SK-N-SH (cell line): ENCODE data around the gene GABRB2. TPM values are rescaled to one million over a fixed set of nuclear protein-coding genes. Genes with fewer than 3 reads are reported as not detected.

Experiments
- CTCF ChIA-PET: fragments of 300-600, 350-600 bp; formaldehyde crosslinking; extraction: SDS; loops from one replicate; lab custom pipeline; 2021; lab: Yijun Ruan, JAX
- POLR2A ChIA-PET: fragments of 350-600 bp; sonication (Branson Sonifier 250); formaldehyde crosslinking; extraction: SDS; loops from one replicate; lab custom pipeline; 2020; ENCODE audit warnings: antibody characterized with exemption, inconsistent platforms; lab: Yijun Ruan, JAX
- DNase-seq: peaks from one replicate; pipeline ENCODE4 v3.0.0; 2012
- H2AFZ ChIP-seq: fragments of 200-600 bp; sonication (generic); 2 replicates; pipeline ENCODE4 v1.8.1; 2016; ENCODE audit warnings: antibody characterized with exemption, mild to moderate bottlenecking, low read depth
- H3F3A ChIP-seq: fragments of 200-600 bp; sonication (generic); replicated peaks from 2 replicates; pipeline ENCODE3; 2016; ENCODE audit warnings: antibody characterized with exemption, mild to moderate bottlenecking; ENCODE audit not compliant: insufficient read depth
- H3K27ac ChIP-seq, 2 experiments: fragments of 200-500 bp in 1 of 2; fragments of 200-600 bp in 1 of 2; sonication (Bioruptor generic) in 1 of 2; sonication (generic), shearing (Covaris generic) in 1 of 2; 2 replicates each; pipeline versions ENCODE4 v1.5.1 to v1.6.1; 2014 to 2016; ENCODE audit warnings: low read depth in 2 of 2, inconsistent platforms in 1 of 2, low read length in 1 of 2, mild to moderate bottlenecking in 1 of 2, mixed read lengths in 1 of 2
- H3K27me3 ChIP-seq: fragments of 200-600 bp; sonication (generic), shearing (Covaris generic); 2 replicates; pipeline ENCODE4 v1.6.1; 2016; ENCODE audit warnings: mixed run types; ENCODE audit not compliant: insufficient read depth
- H3K36me3 ChIP-seq, 2 experiments: fragments of 200-500 bp in 1 of 2; fragments of 200-600 bp in 1 of 2; sonication (Bioruptor generic) in 1 of 2; sonication (generic) in 1 of 2; replicated peaks in 1 of 2; 2 replicates each; pipeline versions ENCODE3 to v1.5.1; 2014 to 2016; ENCODE audit warnings: low read length in 1 of 2, mild to moderate bottlenecking in 1 of 2; ENCODE audit not compliant: insufficient read depth in 2 of 2, control insufficient read depth in 1 of 2
- H3K4me1 ChIP-seq, 2 experiments: fragments of 200-500 bp in 1 of 2; fragments of 200-600 bp in 1 of 2; sonication (Bioruptor generic) in 1 of 2; sonication (generic), shearing (Covaris generic) in 1 of 2; 2 replicates each; pipeline versions ENCODE4 v1.5.1 to v1.6.1; 2014 to 2016; ENCODE audit warnings: low read depth in 1 of 2, low read length in 1 of 2, mixed run types in 1 of 2; ENCODE audit not compliant: insufficient read depth in 2 of 2, control insufficient read depth in 1 of 2
- H3K4me2 ChIP-seq: fragments of 200-600 bp; sonication (generic), shearing (Covaris generic); 2 replicates; pipeline ENCODE4 v1.6.1; 2017; ENCODE audit warnings: mixed run types
- H3K4me3 ChIP-seq, 2 experiments: fragments of 200-500 bp in 1 of 2; fragments of 200-600 bp in 1 of 2; sonication (Bioruptor generic) in 1 of 2; sonication (generic), shearing (Covaris generic) in 1 of 2; 2 replicates each; pipeline versions ENCODE4 v1.5.1 to v1.8.1; 2014 to 2016; ENCODE audit warnings: low read depth in 2 of 2, inconsistent platforms in 1 of 2, low read length in 1 of 2, mild to moderate bottlenecking in 1 of 2, mixed read lengths in 1 of 2, moderate library complexity in 1 of 2
- H3K79me2 ChIP-seq: fragments of 200-600 bp; sonication (generic); 2 replicates; pipeline ENCODE4 v1.8.1; 2017; ENCODE audit warnings: mild to moderate bottlenecking; ENCODE audit not compliant: insufficient read depth
- H3K9ac ChIP-seq: fragments of 200-600 bp; sonication (generic); 2 replicates; pipeline ENCODE4 v1.6.1; 2017; ENCODE audit warnings: mixed run types
- H3K9me2 ChIP-seq: fragments of 200-600 bp; sonication (generic); 2 replicates; pipeline ENCODE4 v1.6.1; 2017; ENCODE audit warnings: mixed run types
- H3K9me3 ChIP-seq: fragments of 200-600 bp; sonication (generic); 2 replicates; pipeline ENCODE4 v1.6.1; 2017; ENCODE audit warnings: mixed run types, mild to moderate bottlenecking, moderate library complexity
- H4K20me1 ChIP-seq: fragments of 200-600 bp; sonication (generic); 2 replicates; pipeline ENCODE4 v1.6.1; 2017; ENCODE audit warnings: mild to moderate bottlenecking, mixed run types; ENCODE audit not compliant: insufficient read depth
- CHD2 ChIP-seq: fragments of 150-350 bp; IDR thresholded peaks from 2 replicates; pipeline ENCODE4 v1.6.1; 2018; ENCODE audit warnings: low read length; ENCODE audit not compliant: partially characterized antibody
- ELF1 ChIP-seq: IDR thresholded peaks from 2 replicates; pipeline ENCODE4 v1.4.0; 2012
- FOXJ3 ChIP-seq: sonication (generic); formaldehyde crosslinking; IDR thresholded peaks from 2 replicates; pipeline ENCODE4 v1.5.1; 2020; ENCODE audit warnings: mild to moderate bottlenecking, missing genetic modification reagents
- FOXM1 ChIP-seq: IDR thresholded peaks from 2 replicates; pipeline ENCODE4 v1.4.0; 2012; ENCODE audit warnings: low read depth, mild to moderate bottlenecking
- JUND ChIP-seq: IDR thresholded peaks from 2 replicates; pipeline ENCODE4 v1.4.0; 2012
- MXI1 ChIP-seq: IDR thresholded peaks from 2 replicates; pipeline ENCODE4 v1.6.1; 2012; ENCODE audit warnings: mild to moderate bottlenecking, low read depth, low read length, improper control_type of control experiment
- NFIC ChIP-seq: IDR thresholded peaks from 2 replicates; pipeline ENCODE4 v1.4.0; 2012; ENCODE audit warnings: borderline replicate concordance
- NRF1 ChIP-seq: IDR thresholded peaks from 2 replicates; pipeline ENCODE4 v1.6.1; 2012; ENCODE audit warnings: low read depth, mild to moderate bottlenecking, low read length
- POLR2AphosphoS5 ChIP-seq: IDR thresholded peaks from 2 replicates; pipeline ENCODE4 v1.6.1; 2012; ENCODE audit warnings: low read depth, low read length
- RCOR1 ChIP-seq: fragments of 150-350 bp; IDR thresholded peaks from 2 replicates; pipeline ENCODE4 v1.6.1; 2017; ENCODE audit warnings: antibody characterized with exemption, low read length
- RXRA ChIP-seq: IDR thresholded peaks from 2 replicates; pipeline ENCODE4 v1.4.0; 2012; ENCODE audit warnings: low read depth, mild to moderate bottlenecking, borderline replicate concordance
- TCF12 ChIP-seq: IDR thresholded peaks from 2 replicates; pipeline ENCODE4 v1.4.0; 2012
- ZBTB33 ChIP-seq: IDR thresholded peaks from 2 replicates; pipeline ENCODE4 v1.4.0; 2012; ENCODE audit warnings: low read depth, borderline replicate concordance
- whole genome bisulfite sequencing: methylation state at CpG from one replicate; pipeline ENCODE4 v1.1.6; 2017; ENCODE audit warnings: low lambda C conversion rate; 5-methylcytosine and 5-hydroxymethylcytosine counted together
- polyA plus RNA-seq, 3 experiments: library from polyadenylated mRNA; depleted of rRNA; stranded (reverse); fragments of >200 nt; gene quantifications; 2 replicates each; pipeline ENCODE4 v1.2.3, GENCODE V29; 2012
- TF ChIP-seq, protein P1 (sequence below): IDR thresholded peaks from 2 replicates; pipeline ENCODE4 v1.4.0; 2012; ENCODE audit warnings: low read depth
- TF ChIP-seq, protein P2 (sequence below): fragments of 200-600 bp; sonication (generic); IDR thresholded peaks from 2 replicates; pipeline ENCODE4 v1.6.1; 2017; ENCODE audit warnings: antibody characterized with exemption, mild to moderate bottlenecking, moderate library complexity
- TF ChIP-seq, protein P3 (sequence below): IDR thresholded peaks from 2 replicates; pipeline ENCODE4; 2012
- TF ChIP-seq, protein P4 (sequence below): fragments of 150-350 bp; IDR thresholded peaks from 2 replicates; pipeline ENCODE4 v1.6.1; 2017; ENCODE audit warnings: antibody characterized with exemption, low read length, low read depth, borderline replicate concordance

The GABRB2 gene
- polyA plus RNA-seq, 1 of the 3 experiments (the other 2 are of a cell fraction), result not detected

GRCh38 chr5:161288071-161288470 lies 258.5 kb downstream of the GABRB2 start:
- TF ChIP-seq JUND, result no peak
- no peak for TF ChIP-seq ELF1
- TF ChIP-seq NFIC, result no peak
- TF ChIP-seq, protein P1, sequence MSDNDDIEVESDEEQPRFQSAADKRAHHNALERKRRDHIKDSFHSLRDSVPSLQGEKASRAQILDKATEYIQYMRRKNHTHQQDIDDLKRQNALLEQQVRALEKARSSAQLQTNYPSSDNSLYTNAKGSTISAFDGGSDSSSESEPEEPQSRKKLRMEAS, result no peak
- TF ChIP-seq CHD2, result no peak
- TF ChIP-seq, protein P2, sequence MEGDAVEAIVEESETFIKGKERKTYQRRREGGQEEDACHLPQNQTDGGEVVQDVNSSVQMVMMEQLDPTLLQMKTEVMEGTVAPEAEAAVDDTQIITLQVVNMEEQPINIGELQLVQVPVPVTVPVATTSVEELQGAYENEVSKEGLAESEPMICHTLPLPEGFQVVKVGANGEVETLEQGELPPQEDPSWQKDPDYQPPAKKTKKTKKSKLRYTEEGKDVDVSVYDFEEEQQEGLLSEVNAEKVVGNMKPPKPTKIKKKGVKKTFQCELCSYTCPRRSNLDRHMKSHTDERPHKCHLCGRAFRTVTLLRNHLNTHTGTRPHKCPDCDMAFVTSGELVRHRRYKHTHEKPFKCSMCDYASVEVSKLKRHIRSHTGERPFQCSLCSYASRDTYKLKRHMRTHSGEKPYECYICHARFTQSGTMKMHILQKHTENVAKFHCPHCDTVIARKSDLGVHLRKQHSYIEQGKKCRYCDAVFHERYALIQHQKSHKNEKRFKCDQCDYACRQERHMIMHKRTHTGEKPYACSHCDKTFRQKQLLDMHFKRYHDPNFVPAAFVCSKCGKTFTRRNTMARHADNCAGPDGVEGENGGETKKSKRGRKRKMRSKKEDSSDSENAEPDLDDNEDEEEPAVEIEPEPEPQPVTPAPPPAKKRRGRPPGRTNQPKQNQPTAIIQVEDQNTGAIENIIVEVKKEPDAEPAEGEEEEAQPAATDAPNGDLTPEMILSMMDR, result no peak
- TF ChIP-seq RXRA, result no peak
- no peak for TF ChIP-seq MXI1
- TF ChIP-seq FOXM1, result no peak
- no peak for TF ChIP-seq ZBTB33
- no peak for TF ChIP-seq TCF12
- TF ChIP-seq, protein P3, sequence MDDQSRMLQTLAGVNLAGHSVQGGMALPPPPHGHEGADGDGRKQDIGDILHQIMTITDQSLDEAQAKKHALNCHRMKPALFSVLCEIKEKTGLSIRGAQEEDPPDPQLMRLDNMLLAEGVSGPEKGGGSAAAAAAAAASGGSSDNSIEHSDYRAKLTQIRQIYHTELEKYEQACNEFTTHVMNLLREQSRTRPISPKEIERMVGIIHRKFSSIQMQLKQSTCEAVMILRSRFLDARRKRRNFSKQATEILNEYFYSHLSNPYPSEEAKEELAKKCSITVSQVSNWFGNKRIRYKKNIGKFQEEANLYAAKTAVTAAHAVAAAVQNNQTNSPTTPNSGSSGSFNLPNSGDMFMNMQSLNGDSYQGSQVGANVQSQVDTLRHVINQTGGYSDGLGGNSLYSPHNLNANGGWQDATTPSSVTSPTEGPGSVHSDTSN, result no peak
- no peak for TF ChIP-seq NRF1
- no peak for TF ChIP-seq FOXJ3 (CRISPR knock-in tag)
- no peak for TF ChIP-seq RCOR1
- TF ChIP-seq, protein P4, sequence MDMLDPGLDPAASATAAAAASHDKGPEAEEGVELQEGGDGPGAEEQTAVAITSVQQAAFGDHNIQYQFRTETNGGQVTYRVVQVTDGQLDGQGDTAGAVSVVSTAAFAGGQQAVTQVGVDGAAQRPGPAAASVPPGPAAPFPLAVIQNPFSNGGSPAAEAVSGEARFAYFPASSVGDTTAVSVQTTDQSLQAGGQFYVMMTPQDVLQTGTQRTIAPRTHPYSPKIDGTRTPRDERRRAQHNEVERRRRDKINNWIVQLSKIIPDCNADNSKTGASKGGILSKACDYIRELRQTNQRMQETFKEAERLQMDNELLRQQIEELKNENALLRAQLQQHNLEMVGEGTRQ, result no peak
- no peak for TF ChIP-seq POLR2AphosphoS5
- H3F3A ChIP-seq, result no peaks in the 10 kb centered on the region
- no peak overlapping the region for H3K9ac ChIP-seq
- POLR2A ChIA-PET, result no interaction called here
- WGBS, result 11% methylated on average over 3 of the region's 3 CpGs
- H3K9me3 ChIP-seq, result no peaks in the 10 kb centered on the region
- H3K9me2 ChIP-seq, result no peaks in the 10 kb centered on the region
- no peak overlapping the region for H2AFZ ChIP-seq
- no peaks in the 10 kb centered on the region for H3K36me3 ChIP-seq
- H3K27me3 ChIP-seq, result no peaks in the 10 kb centered on the region
- H3K4me3 ChIP-seq, result no peak overlapping the region
- H4K20me1 ChIP-seq, result no peaks in the 10 kb centered on the region
- no peak overlapping the region for H3K4me2 ChIP-seq
- DNase-seq, result no peak
- no peak overlapping the region for H3K27ac ChIP-seq
- CTCF ChIA-PET, result no interaction called here
- no peaks in the 10 kb centered on the region for H3K79me2 ChIP-seq
- no peaks in the 10 kb centered on the region for H3K4me1 ChIP-seq
